PFSK-1 (cell line): ENCODE results near the gene TMEM184A.

Experiments used
- FOXP2 ChIP-seq: optimal IDR thresholded peaks from 2 replicates; pipeline ENCODE3; 2011; ENCODE audit warnings: borderline replicate concordance, control low read depth, inconsistent platforms; ENCODE audit not compliant: insufficient read depth; ENCODE audit errors: extremely low read length, extremely low read depth
- POLR2AphosphoS5 ChIP-seq: IDR thresholded peaks from 2 replicates; pipeline ENCODE4 v1.6.1; 2012; ENCODE audit warnings: low read depth, mild to moderate bottlenecking, control low read depth, low read length, moderate library complexity
- REST ChIP-seq, 2 experiments: IDR thresholded peaks; 2 replicates each; pipeline versions ENCODE4 v1.6.1 to v1.8.0; 2011 to 2012; ENCODE audit warnings: low read depth in 2 of 2, low read length in 2 of 2, control low read depth in 1 of 2, inconsistent platforms in 1 of 2, mild to moderate bottlenecking in 1 of 2, moderate library complexity in 1 of 2; ENCODE audit not compliant: insufficient read depth in 1 of 2
- SIN3A ChIP-seq: IDR thresholded peaks from 2 replicates; pipeline ENCODE4 v1.6.1; 2012; ENCODE audit warnings: mild to moderate bottlenecking, low read length, moderate library complexity, borderline replicate concordance; ENCODE audit not compliant: insufficient read depth
- TAF1 ChIP-seq: IDR thresholded peaks from 2 replicates; pipeline ENCODE4 v1.6.1; 2012; ENCODE audit warnings: low read length, control low read depth, borderline replicate concordance; ENCODE audit not compliant: insufficient read depth

The TMEM184A gene

GRCh38 chr7:1549357-1550004 lies 6.5 kb downstream of the TMEM184A start:
- TF ChIP-seq POLR2AphosphoS5 (no peak), SIN3A (no peak), TAF1 (no peak), REST (IDR thresholded peaks at IDR 0.05; ENCODE audit: insufficient read depth in 1 of 2, low read depth in 2 of 2, low read length in 2 of 2) (no peak), FOXP2 (no peak)

- no peak for TF ChIP-seq POLR2AphosphoS5
- TF ChIP-seq FOXP2 = no peak
- no peak for TF ChIP-seq SIN3A
- TF ChIP-seq REST (IDR thresholded peaks at IDR 0.05; ENCODE audit: insufficient read depth in 1 of 2, low read depth in 2 of 2, low read length in 2 of 2) = no peak
- no peak for TF ChIP-seq TAF1
Measured at GRCh38 chr7:1548944-1549343, 7.1 kb downstream of the TMEM184A start.

- no peak for TF ChIP-seq FOXP2
- no peak for TF ChIP-seq POLR2AphosphoS5
- TF ChIP-seq REST (IDR thresholded peaks at IDR 0.05; ENCODE audit: insufficient read depth in 1 of 2, low read depth in 2 of 2, low read length in 2 of 2) = no peak
- no peak for TF ChIP-seq SIN3A
- no peak for TF ChIP-seq TAF1
Measured at GRCh38 chr7:1548438-1548831, 7.6 kb downstream of the TMEM184A start.

- TF ChIP-seq SIN3A (no peak), REST (IDR thresholded peaks at IDR 0.05; ENCODE audit: insufficient read depth in 1 of 2, low read depth in 2 of 2, low read length in 2 of 2) (no peak), FOXP2 (no peak), TAF1 (no peak), POLR2AphosphoS5 (no peak)
Measured at GRCh38 chr7:1547777-1548437, 8.1 kb downstream of the TMEM184A start.
